Hepatocyte (in vitro differentiated cells): ENCODE results near the gene SPIB. TPM values are rescaled to one million over a fixed set of nuclear protein-coding genes. Genes with fewer than 3 reads are reported as not detected.

ENCODE experiments used
- DNase-seq: peaks from one replicate; pipeline ENCODE4 v3.0.0-alpha.2; 2016; ENCODE audit warnings: low spot score
- H2AFZ ChIP-seq: fragments of 200-600 bp; sonication (generic); 2 replicates; pipeline ENCODE4 v1.6.0; 2016; ENCODE audit warnings: antibody characterized with exemption, mild to moderate bottlenecking
- H3K27ac ChIP-seq: fragments of 200-600 bp; sonication (generic); 2 replicates; pipeline ENCODE4 v1.5.1; 2016; ENCODE audit warnings: mild to moderate bottlenecking
- H3K27me3 ChIP-seq: fragments of 200-600 bp; sonication (generic); 2 replicates; pipeline ENCODE4 v1.6.1; 2016
- H3K36me3 ChIP-seq: fragments of 200-600 bp; sonication (generic); replicated peaks from 2 replicates; pipeline ENCODE4 v1.5.1; 2016; ENCODE audit warnings: low read depth; ENCODE audit not compliant: insufficient read depth
- H3K4me1 ChIP-seq: fragments of 200-600 bp; sonication (generic); 2 replicates; pipeline ENCODE4 v1.5.1; 2016; ENCODE audit warnings: mild to moderate bottlenecking, moderate library complexity; ENCODE audit not compliant: insufficient read depth
- H3K4me2 ChIP-seq: fragments of 200-600 bp; sonication (generic); 2 replicates; pipeline ENCODE4 v1.6.0; 2016
- H3K4me3 ChIP-seq: fragments of 200-600 bp; sonication (generic); 2 replicates; pipeline ENCODE4 v1.5.1; 2016; ENCODE audit warnings: mild to moderate bottlenecking
- H3K79me2 ChIP-seq: fragments of 200-600 bp; sonication (generic); 2 replicates; pipeline ENCODE4 v1.6.0; 2017; ENCODE audit warnings: mild to moderate bottlenecking
- H3K9me2 ChIP-seq: fragments of 200-600 bp; sonication (generic); replicated peaks from 2 replicates; pipeline ENCODE4 v1.6.0; 2017; ENCODE audit warnings: mild to moderate bottlenecking; ENCODE audit not compliant: insufficient read depth
- H3K9me3 ChIP-seq: fragments of 200-600 bp; sonication (generic); 2 replicates; pipeline ENCODE4 v1.5.1; 2016; ENCODE audit warnings: low read depth, mild to moderate bottlenecking
- H4K20me1 ChIP-seq: fragments of 200-600 bp; sonication (generic); 2 replicates; pipeline ENCODE4 v1.6.0; 2016; ENCODE audit warnings: mild to moderate bottlenecking; ENCODE audit not compliant: insufficient read depth, poor library complexity, severe bottlenecking
- EZH2 ChIP-seq: fragments of 200-600 bp; sonication (generic); IDR thresholded peaks from 2 replicates; pipeline ENCODE4 v1.6.1; 2016; ENCODE audit warnings: antibody characterized with exemption, mild to moderate bottlenecking, borderline replicate concordance
- EZH2phosphoT487 ChIP-seq: fragments of 200-600 bp; sonication (generic); IDR thresholded peaks from one replicate; pipeline ENCODE4 v1.6.1; 2018; ENCODE audit warnings: antibody characterized with exemption, mild to moderate bottlenecking, low read depth, moderate library complexity; ENCODE audit not compliant: unreplicated experiment, severe bottlenecking
- WGBS: methylation state at CpG from one replicate; pipeline ENCODE4 v1.1.6; 2016; ENCODE audit warnings: low lambda C conversion rate; ENCODE audit errors: missing lambda C conversion rate; 5-methylcytosine and 5-hydroxymethylcytosine counted together
- polyA plus RNA-seq: library from polyadenylated mRNA; unstranded; fragments of >200 nt; fragmentation: Nextera tagmentation; extraction: Ambion mirVana; gene quantifications from 2 replicates; pipeline ENCODE4 v1.2.1, GENCODE V29; 2016
- total RNA-seq: library from RNA; depleted of rRNA; stranded (reverse); fragments of >200 nt; gene quantifications from 2 replicates; pipeline ENCODE4 v1.2.3, GENCODE V29; 2014
- TF ChIP-seq, protein P1 (sequence below): fragments of 200-600 bp; sonication (generic); IDR thresholded peaks from 2 replicates; pipeline ENCODE4 v1.5.1; 2016; ENCODE audit warnings: antibody characterized with exemption, mild to moderate bottlenecking; ENCODE audit not compliant: poor library complexity

The SPIB gene
- total RNA-seq (2.8 TPM in 2 replicates), polyA plus RNA-seq (0.63 and 1.7 TPM in 2 replicates)

DNA sequence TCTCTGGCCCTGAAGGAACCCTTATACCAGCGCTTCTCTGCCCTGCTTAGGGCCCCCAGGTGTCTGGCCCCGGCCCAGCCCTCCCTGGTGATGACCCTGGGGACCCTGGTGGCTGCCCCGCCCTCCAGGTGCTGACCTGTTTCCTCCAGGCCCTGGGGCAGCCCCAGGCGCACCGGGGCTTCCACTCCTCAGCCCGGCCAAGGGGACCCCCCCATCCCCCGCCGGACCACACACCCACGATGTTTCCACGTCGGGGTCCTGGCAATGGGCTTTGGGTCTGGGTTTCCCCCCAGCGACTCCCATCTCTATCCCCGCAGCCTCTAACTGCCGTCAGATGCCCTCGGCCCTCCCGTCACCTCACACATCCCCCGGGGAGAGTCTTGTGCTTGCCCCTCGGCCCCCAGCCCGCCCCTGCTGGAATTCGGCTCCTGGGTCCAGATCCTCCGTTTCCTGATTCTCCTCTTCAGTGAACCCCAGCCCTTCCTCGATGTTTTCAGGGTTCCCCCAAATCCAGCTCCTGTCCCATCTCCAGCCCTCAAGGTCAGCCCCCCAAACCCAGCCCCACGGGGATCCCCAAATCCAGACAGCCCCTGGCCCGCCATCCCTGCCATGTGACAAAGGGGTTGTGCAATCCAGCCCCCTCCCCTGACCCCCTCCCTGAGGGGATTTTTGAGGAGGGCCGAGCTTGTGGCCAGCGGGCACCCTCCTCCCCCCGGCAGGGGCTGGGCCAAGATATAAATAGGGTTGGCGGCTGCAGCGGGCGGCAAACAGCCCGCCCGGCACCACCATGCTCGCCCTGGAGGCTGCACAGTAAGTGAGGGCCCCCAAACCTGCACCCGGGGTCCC lies at the start of gene SPIB:
Gene SPIB, plus strand, starts transcription at position 763 of the 846 bp plus-strand sequence. Its CDS starts 25 bp downstream, at position 788.
- Histone ChIP-seq H2AFZ (no peak within 1 kb of the TSS), H3K4me3 (no peak within 1 kb of the TSS), H3K36me3 (no peaks in the 10 kb centered on the region), H3K27ac (no peak within 1 kb of the TSS), H3K27me3 (peaks cover 26% of the 10 kb centered on the region), H3K4me2 (no peak within 1 kb of the TSS), H3K9me2 (no peaks in the 10 kb centered on the region), H3K9me3 (no peaks in the 10 kb centered on the region), H4K20me1 (no peaks in the 10 kb centered on the region), H3K79me2 (no peaks in the 10 kb centered on the region), H3K4me1 (peaks cover 7% of the 10 kb centered on the region)
- no peak for TF ChIP-seq EZH2phosphoT487
- TF ChIP-seq EZH2, result peak; percentile 70
- TF ChIP-seq, protein P1, sequence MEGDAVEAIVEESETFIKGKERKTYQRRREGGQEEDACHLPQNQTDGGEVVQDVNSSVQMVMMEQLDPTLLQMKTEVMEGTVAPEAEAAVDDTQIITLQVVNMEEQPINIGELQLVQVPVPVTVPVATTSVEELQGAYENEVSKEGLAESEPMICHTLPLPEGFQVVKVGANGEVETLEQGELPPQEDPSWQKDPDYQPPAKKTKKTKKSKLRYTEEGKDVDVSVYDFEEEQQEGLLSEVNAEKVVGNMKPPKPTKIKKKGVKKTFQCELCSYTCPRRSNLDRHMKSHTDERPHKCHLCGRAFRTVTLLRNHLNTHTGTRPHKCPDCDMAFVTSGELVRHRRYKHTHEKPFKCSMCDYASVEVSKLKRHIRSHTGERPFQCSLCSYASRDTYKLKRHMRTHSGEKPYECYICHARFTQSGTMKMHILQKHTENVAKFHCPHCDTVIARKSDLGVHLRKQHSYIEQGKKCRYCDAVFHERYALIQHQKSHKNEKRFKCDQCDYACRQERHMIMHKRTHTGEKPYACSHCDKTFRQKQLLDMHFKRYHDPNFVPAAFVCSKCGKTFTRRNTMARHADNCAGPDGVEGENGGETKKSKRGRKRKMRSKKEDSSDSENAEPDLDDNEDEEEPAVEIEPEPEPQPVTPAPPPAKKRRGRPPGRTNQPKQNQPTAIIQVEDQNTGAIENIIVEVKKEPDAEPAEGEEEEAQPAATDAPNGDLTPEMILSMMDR, result no peak
- 30% methylated on average over 26 of the region's 34 CpGs for WGBS
- peak; percentile 12 for DNase-seq

GRCh38 chr19:50371914-50372475 lies 46.7 kb upstream of the SPIB start:
- H4K20me1 ChIP-seq, result peaks cover 2% of the 10 kb centered on the region
- no peak for DNase-seq
- no peaks in the 10 kb centered on the region for H3K27me3 ChIP-seq
- no peaks in the 10 kb centered on the region for H3K9me3 ChIP-seq
- H3K79me2 ChIP-seq, result no peaks in the 10 kb centered on the region
- 86% methylated on average over 10 of the region's 10 CpGs for WGBS
- no peak overlapping the region for H3K4me3 ChIP-seq
- no peaks in the 10 kb centered on the region for H3K4me1 ChIP-seq
- no peaks in the 10 kb centered on the region for H3K36me3 ChIP-seq
- no peak overlapping the region for H2AFZ ChIP-seq
- H3K27ac ChIP-seq, result no peak overlapping the region
- H3K4me2 ChIP-seq, result no peak overlapping the region
- H3K9me2 ChIP-seq, result no peaks in the 10 kb centered on the region
- TF ChIP-seq, protein P1, result no peak
- TF ChIP-seq EZH2 (no peak), EZH2phosphoT487 (no peak)

DNA sequence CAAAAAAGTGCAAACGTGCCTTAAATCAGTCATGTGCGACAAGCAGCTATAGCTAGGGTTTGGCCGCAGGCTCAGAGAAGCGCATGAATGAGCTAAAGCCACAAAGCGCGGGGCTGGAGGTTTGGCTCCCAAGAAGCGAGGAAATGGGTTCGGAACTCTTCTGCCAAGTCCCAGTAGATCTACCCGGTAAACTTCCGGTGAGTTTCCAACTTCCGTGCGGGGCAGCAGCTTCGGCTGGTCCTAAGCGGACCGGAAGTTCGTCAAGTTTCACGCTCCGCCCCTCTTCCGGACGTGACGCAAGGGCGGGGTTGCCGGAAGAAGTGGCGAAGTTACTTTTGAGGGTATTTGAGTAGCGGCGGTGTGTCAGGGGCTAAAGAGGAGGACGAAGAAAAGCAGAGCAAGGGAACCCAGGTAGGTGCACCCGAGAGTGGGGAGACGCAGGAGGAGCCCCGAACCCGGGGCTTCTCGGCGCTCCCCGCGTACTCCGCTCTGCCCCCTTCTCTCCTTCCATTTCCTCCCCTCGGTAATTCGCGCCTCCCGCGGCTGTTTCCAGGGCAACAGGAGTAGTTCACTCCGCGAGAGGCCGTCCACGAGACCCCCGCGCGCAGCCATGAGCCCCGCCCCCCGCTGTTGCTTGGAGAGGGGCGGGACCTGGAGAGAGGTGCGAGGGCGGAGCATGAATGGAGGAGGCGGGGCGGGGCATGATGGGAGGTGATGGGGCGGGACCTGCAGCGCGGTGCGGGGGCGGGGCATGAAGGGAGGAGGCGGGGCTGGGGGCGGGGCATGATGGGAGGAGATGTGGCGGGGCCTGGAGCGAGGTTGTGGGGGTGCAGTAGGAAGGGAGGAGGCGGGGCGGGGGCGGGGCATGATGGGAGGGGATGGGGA lies 42.3 kb upstream of the SPIB start, which contains the start of gene NR1H2:
Gene NR1H2, plus strand, starts transcription at position 292 of the 885 bp plus-strand sequence. CDS start 1,149 bp downstream, outside the sequence.
- peaks cover 8% of the 10 kb centered on the region for H4K20me1 ChIP-seq
- H3K4me1 ChIP-seq, result no peaks in the 10 kb centered on the region
- peak; percentile 98 for DNase-seq
- under 1% methylated on average over 49 of the region's 67 CpGs for WGBS
- H3K4me2 ChIP-seq, result peak within 1 kb of the TSS; percentile 80
- no peaks in the 10 kb centered on the region for H3K36me3 ChIP-seq
- H3K27me3 ChIP-seq, result no peaks in the 10 kb centered on the region
- peak within 1 kb of the TSS; percentile 94 for H2AFZ ChIP-seq
- no peaks in the 10 kb centered on the region for H3K9me2 ChIP-seq
- peak within 1 kb of the TSS; percentile 98 for H3K27ac ChIP-seq
- no peaks in the 10 kb centered on the region for H3K79me2 ChIP-seq
- no peak for TF ChIP-seq EZH2
- TF ChIP-seq, protein P1, result no peak
- no peak for TF ChIP-seq EZH2phosphoT487
- H3K9me3 ChIP-seq, result no peaks in the 10 kb centered on the region
- peak within 1 kb of the TSS; percentile 56 for H3K4me3 ChIP-seq
